AG09309 (cell line): ENCODE measurements around the gene FAAP20.
A peak's percentile ranks its signal among the peaks of the same experiment; 100 is the strongest.

ENCODE experiments used
- DNase-seq: peaks from one replicate; pipeline ENCODE4 v3.0.0-alpha.2; 2010; ENCODE audit warnings: low read depth
- H3K4me3 ChIP-seq: 2 replicates; pipeline ENCODE4 v1.5.1; 2011; ENCODE audit warnings: mild to moderate bottlenecking, low read depth, low read length, moderate library complexity; ENCODE audit not compliant: control insufficient read depth
- CTCF ChIP-seq: IDR thresholded peaks from 2 replicates; pipeline ENCODE4 v1.5.1; 2011; ENCODE audit warnings: mild to moderate bottlenecking, low read depth, low read length, inconsistent platforms; ENCODE audit not compliant: insufficient read depth, control insufficient read depth; ENCODE audit errors: missing control alignments

Gene FAAP20

DNA sequence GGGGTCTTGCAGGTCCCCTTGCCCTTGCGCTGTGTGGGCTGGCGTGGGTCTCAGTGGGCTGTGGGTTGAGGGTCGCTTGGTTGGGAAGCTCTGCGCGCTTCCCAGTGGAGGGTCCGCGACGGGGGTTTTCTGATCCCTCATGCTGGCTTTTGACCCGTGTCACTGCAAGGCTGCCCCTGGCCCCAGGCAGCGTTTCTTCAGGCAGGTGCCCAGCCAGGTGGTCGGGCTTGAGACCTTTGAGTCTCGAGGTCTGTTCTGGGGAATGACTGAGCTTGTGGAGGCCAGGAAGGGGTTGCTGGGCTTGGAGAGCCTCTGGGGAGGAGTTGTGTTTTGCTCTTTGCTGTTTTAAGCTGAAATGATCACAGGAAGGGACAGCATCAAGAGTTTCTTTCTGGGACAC, 38.9 kb upstream of the FAAP20 start:
- no peak for DNase-seq
- no peak for TF ChIP-seq CTCF
- H3K4me3 ChIP-seq: peak overlapping the region; percentile 94

GRCh38 chr1:2232916-2233438, 38.4 kb upstream of the FAAP20 start:
- peak overlapping the region; percentile 94 for H3K4me3 ChIP-seq
- TF ChIP-seq CTCF: no peak
- DNase-seq: no peak

GRCh38 chr1:2232255-2232915, 37.8 kb upstream of the FAAP20 start:
- TF ChIP-seq CTCF: no peak
- H3K4me3 ChIP-seq: peak overlapping the region; percentile 94
- no peak for DNase-seq

DNA sequence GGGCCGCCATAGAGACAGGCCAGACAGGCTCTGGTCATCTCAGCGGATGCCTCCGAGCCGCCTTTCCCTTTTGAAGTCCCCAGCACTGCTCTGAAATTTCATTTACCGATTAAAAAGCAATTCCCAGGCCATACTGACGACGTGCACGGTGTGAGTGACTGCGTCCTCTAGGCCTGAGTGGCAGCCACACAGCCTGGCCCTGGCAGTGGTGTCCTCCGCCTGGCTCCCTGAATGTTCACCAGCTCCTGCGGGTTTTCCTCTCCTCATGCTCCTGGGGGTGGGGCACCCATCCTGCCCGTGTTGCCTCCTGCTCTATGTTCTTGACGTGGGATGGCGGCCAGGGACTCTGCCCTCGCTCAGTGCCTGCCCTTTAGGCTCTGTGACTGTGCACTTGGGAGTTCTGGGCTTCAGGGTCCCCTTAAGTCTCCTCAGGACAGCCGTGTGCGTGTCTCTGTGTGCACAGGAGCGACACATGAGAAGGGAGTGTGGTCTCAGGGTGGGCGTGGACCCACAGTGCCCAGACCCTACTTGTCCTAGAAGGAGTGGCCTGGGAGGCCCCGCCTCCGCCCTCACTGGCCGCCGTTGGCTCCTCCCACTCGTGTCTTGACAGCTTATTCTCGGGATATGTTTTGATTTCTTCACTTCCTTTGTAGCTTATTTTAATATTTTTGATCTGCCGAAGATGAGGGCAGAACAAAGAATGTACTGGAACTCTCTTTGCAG, 37.1 kb upstream of the FAAP20 start:
- H3K4me3 ChIP-seq: peak overlapping the region; percentile 94
- no peak for TF ChIP-seq CTCF
- peak; percentile 42 for DNase-seq

- peak overlapping the region; percentile 94 for H3K4me3 ChIP-seq
- TF ChIP-seq CTCF: no peak
- DNase-seq: no peak
Observed at GRCh38 chr1:2230781-2231531, 36.4 kb upstream of the FAAP20 start.

DNA sequence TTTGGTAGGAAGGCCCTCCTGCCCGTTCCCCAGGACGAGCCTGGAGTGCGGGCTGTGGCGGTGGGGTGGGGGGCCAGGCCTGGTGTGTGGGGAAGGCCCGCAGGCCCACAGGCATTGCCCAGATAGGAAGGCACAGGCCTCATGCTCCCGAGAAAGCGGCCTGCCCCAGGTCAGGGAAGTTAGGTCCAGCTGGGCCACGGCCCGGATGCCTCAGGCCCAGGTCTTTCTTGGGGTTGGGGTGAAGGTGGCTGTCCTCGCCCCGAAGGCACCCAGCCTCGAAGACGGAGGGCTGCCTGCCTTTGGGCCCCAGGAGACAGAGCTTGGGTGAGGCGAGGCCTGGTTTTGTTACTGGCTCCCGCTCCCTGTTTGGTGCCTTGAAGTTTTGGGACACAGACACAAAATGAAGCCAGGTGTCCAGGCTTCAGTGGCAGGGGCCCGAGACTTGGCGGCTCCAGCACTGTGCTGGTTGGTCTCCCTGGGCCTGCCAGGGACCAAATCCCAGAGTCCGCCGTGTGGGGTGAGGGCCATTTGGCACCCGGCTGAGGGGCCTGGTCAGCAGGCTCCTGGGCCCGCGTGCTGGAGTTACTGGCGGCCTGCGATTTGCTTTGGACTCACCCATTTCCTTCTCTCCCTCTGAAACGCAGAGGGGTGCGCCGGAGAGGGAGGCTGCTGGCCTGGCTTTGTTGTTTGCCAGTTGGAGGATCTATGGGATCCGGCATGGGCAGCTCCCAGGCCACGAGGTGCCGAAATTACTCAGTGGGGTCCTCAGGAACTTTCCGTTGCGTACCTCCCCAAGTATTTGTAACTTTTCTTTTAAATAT, 35.5 kb upstream of the FAAP20 start:
- DNase-seq: no peak
- TF ChIP-seq CTCF: no peak

More for the DNA sequence above, 35.5 kb upstream of the FAAP20 start:
- peak overlapping the region; percentile 94 for H3K4me3 ChIP-seq
